Measurements from ENCODE around the gene STPG2. TPM values are rescaled to one million over a fixed set of nuclear protein-coding genes. Genes with fewer than 3 reads are reported as not detected.

STPG2 gene
- total RNA-seq, 1 experiment from 2014 or later: 0.61 TPM

- DNase-seq (ENCODE audit: unreplicated experiment): no peak
- no peak overlapping the region for H3K4me3 Mint-ChIP-seq (ENCODE audit: unreplicated experiment)
- no peak for TF ChIP-seq CTCF (IDR thresholded peaks at IDR 0.05; ENCODE audit: unreplicated experiment)
- no peaks in the 10 kb centered on the region for H3K4me1 Mint-ChIP-seq (ENCODE audit: insufficient read depth, unreplicated experiment)
- H3K27me3 Mint-ChIP-seq (ENCODE audit: insufficient read depth, unreplicated experiment): no peaks in the 10 kb centered on the region
- no peak overlapping the region for H3K27ac Mint-ChIP-seq (ENCODE audit: low read depth, unreplicated experiment)
- intact Hi-C loops (cut with micrococcal nuclease): no loop called here
- CTCF ChIA-PET: interaction anchor here (0.7 to 0.9 kb wide), 3 partner anchors 18 to 263 kb away, joined by 3 to 5 read pairs (median 3); no protein-coding TSS in a partner anchor
- no TSS peak for BruUV-seq (replicated peaks)
- H3K36me3 Mint-ChIP-seq (ENCODE audit: insufficient read depth, unreplicated experiment): no peaks in the 10 kb centered on the region
- POLR2A ChIA-PET: no interaction called here
- peaks cover 7% of the 10 kb centered on the region for H3K9me3 Mint-ChIP-seq (ENCODE audit: unreplicated experiment)
Measured at GRCh38 chr4:97548186-97548585, 595.1 kb downstream of the STPG2 start.

GRCh38 chr4:97531351-97531750 lies 611.9 kb downstream of the STPG2 start:
- CTCF ChIA-PET: no interaction called here
- no peak for DNase-seq (ENCODE audit: unreplicated experiment)
- no TSS peak for BruUV-seq (replicated peaks)
- Mint-ChIP-seq H3K4me1 (ENCODE audit: insufficient read depth, unreplicated experiment) (no peaks in the 10 kb centered on the region), H3K36me3 (ENCODE audit: insufficient read depth, unreplicated experiment) (no peaks in the 10 kb centered on the region), H3K9me3 (ENCODE audit: unreplicated experiment) (no peaks in the 10 kb centered on the region), H3K27ac (ENCODE audit: low read depth, unreplicated experiment) (no peak overlapping the region), H3K4me3 (ENCODE audit: unreplicated experiment) (no peak overlapping the region), H3K27me3 (ENCODE audit: insufficient read depth, unreplicated experiment) (no peaks in the 10 kb centered on the region)
- intact Hi-C loops (cut with micrococcal nuclease): no loop called here
- no peak for TF ChIP-seq CTCF (IDR thresholded peaks at IDR 0.05; ENCODE audit: unreplicated experiment)
- POLR2A ChIA-PET: interaction anchor here (0.6 kb wide), 1 partner anchor 68 kb away, joined by 3 read pairs; no protein-coding TSS in a partner anchor

- Mint-ChIP-seq H3K27ac (ENCODE audit: low read depth, unreplicated experiment) (no peak overlapping the region), H3K4me3 (ENCODE audit: unreplicated experiment) (no peak overlapping the region), H3K9me3 (ENCODE audit: unreplicated experiment) (no peaks in the 10 kb centered on the region), H3K27me3 (ENCODE audit: insufficient read depth, unreplicated experiment) (no peaks in the 10 kb centered on the region), H3K36me3 (ENCODE audit: insufficient read depth, unreplicated experiment) (no peaks in the 10 kb centered on the region), H3K4me1 (ENCODE audit: insufficient read depth, unreplicated experiment) (no peaks in the 10 kb centered on the region)
- intact Hi-C loops (cut with micrococcal nuclease): no loop called here
- ChIA-PET CTCF (interaction anchor here (0.6 to 1.0 kb wide), 2 partner anchors 17 to 62 kb away, joined by 3 read pairs; no protein-coding TSS in a partner anchor), POLR2A (interaction anchor here (0.6 kb wide), 1 partner anchor 68 kb away, joined by 3 read pairs; no protein-coding TSS in a partner anchor)
- no TSS peak for BruUV-seq (replicated peaks)
- no peak for DNase-seq (ENCODE audit: unreplicated experiment)
- TF ChIP-seq CTCF (IDR thresholded peaks at IDR 0.05; ENCODE audit: unreplicated experiment): no peak
Measured at GRCh38 chr4:97530676-97531075, 612.6 kb downstream of the STPG2 start.

- no peak for DNase-seq (ENCODE audit: unreplicated experiment)
Measured at GRCh38 chr4:97525236-97525635, 618.0 kb downstream of the STPG2 start.

More at GRCh38 chr4:97525236-97525635, 618.0 kb downstream of the STPG2 start:
- intact Hi-C loops (cut with micrococcal nuclease): no loop called here
- Mint-ChIP-seq H3K9me3 (ENCODE audit: unreplicated experiment) (no peaks in the 10 kb centered on the region), H3K4me3 (ENCODE audit: unreplicated experiment) (no peak overlapping the region), H3K4me1 (ENCODE audit: insufficient read depth, unreplicated experiment) (no peaks in the 10 kb centered on the region), H3K27ac (ENCODE audit: low read depth, unreplicated experiment) (no peak overlapping the region), H3K27me3 (ENCODE audit: insufficient read depth, unreplicated experiment) (no peaks in the 10 kb centered on the region), H3K36me3 (ENCODE audit: insufficient read depth, unreplicated experiment) (no peaks in the 10 kb centered on the region)
- ChIA-PET POLR2A (no interaction called here), CTCF (no interaction called here)
- no TSS peak for BruUV-seq (replicated peaks)
- TF ChIP-seq CTCF (IDR thresholded peaks at IDR 0.05; ENCODE audit: unreplicated experiment): no peak
